ENCODE results near the gene CYP3A5.

Gene CYP3A5

GRCh38 chr7:99617192-99617781, 62.5 kb downstream of the CYP3A5 start:
- peaks cover 54% of the 10 kb centered on the region for H3K36me3 Mint-ChIP-seq
- peak overlapping the region; percentile 96 for H3K27ac Mint-ChIP-seq
- H3K4me3 Mint-ChIP-seq = peak overlapping the region; percentile 94
- ATAC-seq = no peak
- no peaks in the 10 kb centered on the region for H3K9me3 Mint-ChIP-seq
- peaks cover 64% of the 10 kb centered on the region for H3K4me1 Mint-ChIP-seq
- no peak for DNase-seq (ENCODE audit: low spot score in 2 of 2)

- peak within 1 kb of the TSS; percentile 94 for H3K4me3 Mint-ChIP-seq
- no peaks in the 10 kb centered on the region for H3K9me3 Mint-ChIP-seq
- H3K4me1 Mint-ChIP-seq = peaks cover 57% of the 10 kb centered on the region
Measured at GRCh38 chr7:99616359-99617191, 63.2 kb downstream of the CYP3A5 start, which contains the start of gene ZSCAN25. ZSCAN25 (plus strand) TSS chr7:99616946; CDS start chr7:99619607, 2,661 bp downstream.

GRCh38 chr7:99615989-99616358, 63.8 kb downstream of the CYP3A5 start:
- no peak for ATAC-seq
- Mint-ChIP-seq H3K4me1 (peaks cover 51% of the 10 kb centered on the region), H3K36me3 (peaks cover 41% of the 10 kb centered on the region), H3K9me3 (no peaks in the 10 kb centered on the region), H3K4me3 (peak overlapping the region; percentile 94), H3K27ac (peak overlapping the region; percentile 96)
- peak in 1 of 2 donors; percentile 55 for DNase-seq (ENCODE audit: low spot score in 2 of 2)

More at GRCh38 chr7:99616359-99617191, 63.2 kb downstream of the CYP3A5 start, which contains the start of gene ZSCAN25:
- H3K36me3 Mint-ChIP-seq = peaks cover 47% of the 10 kb centered on the region
- peak; percentile 97 for ATAC-seq
- peak within 1 kb of the TSS; percentile 96 for H3K27ac Mint-ChIP-seq
- DNase-seq (ENCODE audit: low spot score in 2 of 2) = peak; percentile 70 to 95

GRCh38 chr7:99614495-99614894, 65.3 kb downstream of the CYP3A5 start:
- Mint-ChIP-seq H3K36me3 (peaks cover 27% of the 10 kb centered on the region), H3K27ac (no peak overlapping the region), H3K9me3 (no peaks in the 10 kb centered on the region), H3K4me3 (peak overlapping the region; percentile 94), H3K4me1 (peaks cover 46% of the 10 kb centered on the region)
- no peak for DNase-seq (ENCODE audit: low spot score in 2 of 2)
- no peak for ATAC-seq

GRCh38 chr7:99607548-99607947, 72.2 kb downstream of the CYP3A5 start:
- no peaks in the 10 kb centered on the region for H3K4me1 Mint-ChIP-seq
- no peaks in the 10 kb centered on the region for H3K9me3 Mint-ChIP-seq
- ATAC-seq = no peak
- peak in 1 of 2 donors; percentile 33 for DNase-seq (ENCODE audit: low spot score in 2 of 2)
- peaks cover 6% of the 10 kb centered on the region for H3K36me3 Mint-ChIP-seq
- no peak overlapping the region for H3K4me3 Mint-ChIP-seq
- no peak overlapping the region for H3K27ac Mint-ChIP-seq

- ATAC-seq (no peak), DNase-seq (ENCODE audit: low spot score in 2 of 2) (peak in 1 of 2 donors; percentile 30)
- Mint-ChIP-seq H3K4me3 (no peak overlapping the region), H3K4me1 (no peaks in the 10 kb centered on the region), H3K27ac (no peak overlapping the region), H3K36me3 (peaks cover 6% of the 10 kb centered on the region), H3K9me3 (no peaks in the 10 kb centered on the region)
Measured at GRCh38 chr7:99606531-99606930, 73.3 kb downstream of the CYP3A5 start.

GRCh38 chr7:99605527-99605926, 74.3 kb downstream of the CYP3A5 start:
- no peaks in the 10 kb centered on the region for H3K4me1 Mint-ChIP-seq
- DNase-seq (ENCODE audit: low spot score in 2 of 2) (no peak), ATAC-seq (no peak)
- no peak overlapping the region for H3K27ac Mint-ChIP-seq
- no peaks in the 10 kb centered on the region for H3K9me3 Mint-ChIP-seq
- no peak overlapping the region for H3K4me3 Mint-ChIP-seq
- peaks cover 6% of the 10 kb centered on the region for H3K36me3 Mint-ChIP-seq

GRCh38 chr7:99601656-99602310, 78.0 kb downstream of the CYP3A5 start:
- no peaks in the 10 kb centered on the region for H3K9me3 Mint-ChIP-seq
- no peak overlapping the region for H3K27ac Mint-ChIP-seq
- H3K36me3 Mint-ChIP-seq = no peaks in the 10 kb centered on the region
- ATAC-seq (peak; percentile 4), DNase-seq (ENCODE audit: low spot score in 2 of 2) (peak in 1 of 2 donors; percentile 47)
- H3K4me3 Mint-ChIP-seq = no peak overlapping the region
- H3K4me1 Mint-ChIP-seq = no peaks in the 10 kb centered on the region

GRCh38 chr7:99599836-99600235, 80.0 kb downstream of the CYP3A5 start:
- Mint-ChIP-seq H3K9me3 (no peaks in the 10 kb centered on the region), H3K36me3 (no peaks in the 10 kb centered on the region), H3K4me1 (no peaks in the 10 kb centered on the region), H3K4me3 (no peak overlapping the region), H3K27ac (no peak overlapping the region)
- no peak for DNase-seq (ENCODE audit: low spot score in 2 of 2)
- no peak for ATAC-seq

All from stimulated activated effector memory CD8-positive, alpha-beta T cell treated with anti-CD3 and anti-CD28 coated beads, Interleukin-12 subunit alpha, Interleukin-12 subunit beta, amount 100 ng/mL, for 72 hours (primary cell).